GM12878 (cell line): Measurements from ENCODE around the gene CELSR1. TPM values are rescaled to one million over a fixed set of nuclear protein-coding genes. Genes with fewer than 3 reads are reported as not detected.

Source experiments
- CEBPB ChIP-seq, 2 experiments: fragments of 150-350 bp in 1 of 2; IDR thresholded peaks; 2 replicates each; pipeline ENCODE4 v1.6.1; 2012 to 2014; ENCODE audit warnings: low read depth in 2 of 2, low read length in 2 of 2, borderline replicate concordance in 1 of 2, inconsistent platforms in 1 of 2
- CREB1 ChIP-seq: IDR thresholded peaks from 2 replicates; pipeline ENCODE4 v1.6.1; 2012; ENCODE audit warnings: low read depth, mild to moderate bottlenecking, inconsistent platforms
- FOS ChIP-seq: IDR thresholded peaks from 3 replicates; pipeline ENCODE4 v1.6.1; 2011; ENCODE audit warnings: borderline replicate concordance; ENCODE audit not compliant: insufficient read length; ENCODE audit errors: extremely low read depth
- HCFC1 ChIP-seq: fragments of 150-350 bp; IDR thresholded peaks from 2 replicates; pipeline ENCODE4 v1.6.1; 2014; ENCODE audit warnings: low read length
- MTA2 ChIP-seq: fragments of 450-650 bp; IDR thresholded peaks from 2 replicates; pipeline ENCODE4 v1.6.1; 2016; ENCODE audit warnings: low read depth, mild to moderate bottlenecking, moderate library complexity
- NBN ChIP-seq: fragments of 450-650 bp; IDR thresholded peaks from 2 replicates; pipeline ENCODE4 v1.6.1; 2016
- PML ChIP-seq: IDR thresholded peaks from 2 replicates; pipeline ENCODE4 v1.6.1; 2012; ENCODE audit warnings: low read length, inconsistent platforms
- POU2F2 ChIP-seq: IDR thresholded peaks from 3 replicates; pipeline ENCODE4 v1.6.1; 2011; ENCODE audit warnings: low read depth, mild to moderate bottlenecking, low read length, borderline replicate concordance
- RAD21 ChIP-seq: IDR thresholded peaks from 2 replicates; pipeline ENCODE4 v1.6.1; 2011; ENCODE audit warnings: mild to moderate bottlenecking, low read depth, low read length, moderate library complexity; ENCODE audit not compliant: insufficient read depth
- RAD51 ChIP-seq: fragments of 450-650 bp; IDR thresholded peaks from 2 replicates; pipeline ENCODE4 v1.6.1; 2016; ENCODE audit warnings: moderate library complexity, mild to moderate bottlenecking, inconsistent platforms
- RB1 ChIP-seq: fragments of 450-650 bp; formaldehyde crosslinking; IDR thresholded peaks from 2 replicates; pipeline ENCODE4 v1.6.1; 2017; ENCODE audit warnings: mild to moderate bottlenecking, borderline replicate concordance
- SMAD1 ChIP-seq: fragments of 450-650 bp; IDR thresholded peaks from 2 replicates; pipeline ENCODE4 v1.6.1; 2018; ENCODE audit warnings: mild to moderate bottlenecking, low read depth; ENCODE audit not compliant: partially characterized antibody
- SPI1 ChIP-seq: IDR thresholded peaks from 2 replicates; pipeline ENCODE4 v1.6.1; 2011; ENCODE audit warnings: low read depth, mild to moderate bottlenecking, low read length, moderate library complexity, borderline replicate concordance; ENCODE audit not compliant: insufficient read depth
- TAF1 ChIP-seq: IDR thresholded peaks from 2 replicates; pipeline ENCODE4 v1.6.1; 2011; ENCODE audit warnings: mild to moderate bottlenecking, low read depth, low read length, borderline replicate concordance
- polyA plus RNA-seq, 11 experiments: library from polyadenylated mRNA; depleted of rRNA in 4 of 11; unstranded in 6 of 11; stranded (reverse) in 5 of 11; fragments of >200 nt; fragmentation: Nextera tagmentation in 4 of 11; fragmentation: Illumina TruSeq in 1 of 11; extraction: Ambion mirVana in 4 of 11; extraction: Trizol in 1 of 11; gene quantifications; 1 replicate in 1 of 11; 2 replicates in 10 of 11; pipeline versions ENCODE4 v1.2.1 to v1.2.3, GENCODE V29; 2011 to 2016; ENCODE audit warnings: inconsistent platforms in 2 of 11, missing spikeins in 2 of 11, low read depth in 1 of 11
- total RNA-seq, 4 experiments: library from RNA; depleted of rRNA in 3 of 4; stranded (reverse); fragments of >200 nt in 3 of 4; fragmentation: Illumina TruSeq in 1 of 4; extraction: Trizol in 1 of 4; gene quantifications; 2 replicates each; pipeline versions ENCODE4 v1.2.1 to v1.2.3, GENCODE V29; 2013 to 2021
- TF ChIP-seq, protein P1 (sequence below): fragments of 450-650 bp; IDR thresholded peaks from 2 replicates; pipeline ENCODE4 v1.6.1; 2016; ENCODE audit warnings: mild to moderate bottlenecking, moderate library complexity, borderline replicate concordance
- TF ChIP-seq, protein P2 (sequence below), 3 experiments: IDR thresholded peaks in 2 of 3; conservative IDR thresholded peaks in 1 of 3; 2 replicates each; pipeline ENCODE4 v1.5.1; 2011; ENCODE audit warnings: low read depth in 3 of 3, low read length in 3 of 3, mild to moderate bottlenecking in 3 of 3, control low read depth in 2 of 3, moderate library complexity in 2 of 3, inconsistent platforms in 1 of 3, mixed read lengths in 1 of 3; ENCODE audit not compliant: control insufficient read depth in 2 of 3, insufficient read depth in 1 of 3; ENCODE audit errors: extremely low read depth in 1 of 3
- TF ChIP-seq, protein P3 (sequence below): fragments of 450-650 bp; IDR thresholded peaks from 2 replicates; pipeline ENCODE4 v1.6.1; 2017; ENCODE audit warnings: mild to moderate bottlenecking
- TF ChIP-seq, protein P4 (sequence below): fragments of 450-650 bp; IDR thresholded peaks from 2 replicates; pipeline ENCODE4 v1.6.1; 2017; ENCODE audit warnings: mild to moderate bottlenecking, moderate library complexity

Gene CELSR1
- total and polyA plus RNA-seq, 10 of the 15 experiments (the other 5 are each of a cell fraction or from before 2014, with no cell fraction given), result 0.05 to 1.7 (median 0.35) TPM; not detected in 2

DNA sequence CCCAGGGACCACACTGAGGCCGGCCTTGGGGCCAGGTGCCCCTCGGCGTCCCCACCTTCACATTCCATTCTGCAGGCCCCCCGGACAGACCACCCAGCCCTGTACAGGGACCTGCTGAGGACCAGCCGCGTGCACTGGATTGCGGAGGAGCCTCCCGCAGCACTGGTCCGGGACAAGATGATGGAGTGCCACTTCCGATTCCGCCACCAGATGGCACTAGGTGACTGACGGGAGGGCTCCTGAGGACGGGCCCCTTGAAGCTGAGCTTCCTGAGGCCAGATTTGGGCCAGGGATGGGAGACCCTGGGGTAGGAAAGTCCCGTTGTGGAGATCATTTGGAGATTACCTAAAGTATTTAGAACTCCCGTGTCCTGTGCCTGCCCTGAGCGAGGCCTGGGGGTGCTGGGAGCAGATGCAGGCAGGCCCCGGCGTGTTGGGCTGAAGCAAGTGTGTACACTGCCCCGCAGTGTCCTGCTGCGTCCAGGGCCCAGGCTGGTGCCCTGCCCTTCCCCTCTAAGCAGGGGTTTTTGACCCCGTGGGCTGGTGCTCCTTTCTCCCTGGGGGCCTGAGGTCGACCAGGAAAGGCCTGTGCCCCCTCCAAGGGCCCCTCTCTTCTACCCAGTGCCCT, 181.9 kb downstream of the CELSR1 start (continued):
- no peak for TF ChIP-seq TAF1
- TF ChIP-seq FOS, result no peak
- no peak for TF ChIP-seq MTA2
- peak; percentile 18; the same call in 1 of the 3 replicates for TF ChIP-seq POU2F2
- no peak for TF ChIP-seq SMAD1
- TF ChIP-seq RAD51, result no peak
- TF ChIP-seq, protein P1, sequence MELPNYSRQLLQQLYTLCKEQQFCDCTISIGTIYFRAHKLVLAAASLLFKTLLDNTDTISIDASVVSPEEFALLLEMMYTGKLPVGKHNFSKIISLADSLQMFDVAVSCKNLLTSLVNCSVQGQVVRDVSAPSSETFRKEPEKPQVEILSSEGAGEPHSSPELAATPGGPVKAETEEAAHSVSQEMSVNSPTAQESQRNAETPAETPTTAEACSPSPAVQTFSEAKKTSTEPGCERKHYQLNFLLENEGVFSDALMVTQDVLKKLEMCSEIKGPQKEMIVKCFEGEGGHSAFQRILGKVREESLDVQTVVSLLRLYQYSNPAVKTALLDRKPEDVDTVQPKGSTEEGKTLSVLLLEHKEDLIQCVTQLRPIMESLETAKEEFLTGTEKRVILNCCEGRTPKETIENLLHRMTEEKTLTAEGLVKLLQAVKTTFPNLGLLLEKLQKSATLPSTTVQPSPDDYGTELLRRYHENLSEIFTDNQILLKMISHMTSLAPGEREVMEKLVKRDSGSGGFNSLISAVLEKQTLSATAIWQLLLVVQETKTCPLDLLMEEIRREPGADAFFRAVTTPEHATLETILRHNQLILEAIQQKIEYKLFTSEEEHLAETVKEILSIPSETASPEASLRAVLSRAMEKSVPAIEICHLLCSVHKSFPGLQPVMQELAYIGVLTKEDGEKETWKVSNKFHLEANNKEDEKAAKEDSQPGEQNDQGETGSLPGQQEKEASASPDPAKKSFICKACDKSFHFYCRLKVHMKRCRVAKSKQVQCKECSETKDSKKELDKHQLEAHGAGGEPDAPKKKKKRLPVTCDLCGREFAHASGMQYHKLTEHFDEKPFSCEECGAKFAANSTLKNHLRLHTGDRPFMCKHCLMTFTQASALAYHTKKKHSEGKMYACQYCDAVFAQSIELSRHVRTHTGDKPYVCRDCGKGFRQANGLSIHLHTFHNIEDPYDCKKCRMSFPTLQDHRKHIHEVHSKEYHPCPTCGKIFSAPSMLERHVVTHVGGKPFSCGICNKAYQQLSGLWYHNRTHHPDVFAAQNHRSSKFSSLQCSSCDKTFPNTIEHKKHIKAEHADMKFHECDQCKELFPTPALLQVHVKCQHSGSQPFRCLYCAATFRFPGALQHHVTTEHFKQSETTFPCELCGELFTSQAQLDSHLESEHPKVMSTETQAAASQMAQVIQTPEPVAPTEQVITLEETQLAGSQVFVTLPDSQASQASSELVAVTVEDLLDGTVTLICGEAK, result no peak
- no peak for TF ChIP-seq NBN
- TF ChIP-seq RB1, result no peak
- TF ChIP-seq CREB1, result no peak
- TF ChIP-seq RAD21, result peak; percentile 71
- TF ChIP-seq PML, result no peak
- TF ChIP-seq, protein P2, sequence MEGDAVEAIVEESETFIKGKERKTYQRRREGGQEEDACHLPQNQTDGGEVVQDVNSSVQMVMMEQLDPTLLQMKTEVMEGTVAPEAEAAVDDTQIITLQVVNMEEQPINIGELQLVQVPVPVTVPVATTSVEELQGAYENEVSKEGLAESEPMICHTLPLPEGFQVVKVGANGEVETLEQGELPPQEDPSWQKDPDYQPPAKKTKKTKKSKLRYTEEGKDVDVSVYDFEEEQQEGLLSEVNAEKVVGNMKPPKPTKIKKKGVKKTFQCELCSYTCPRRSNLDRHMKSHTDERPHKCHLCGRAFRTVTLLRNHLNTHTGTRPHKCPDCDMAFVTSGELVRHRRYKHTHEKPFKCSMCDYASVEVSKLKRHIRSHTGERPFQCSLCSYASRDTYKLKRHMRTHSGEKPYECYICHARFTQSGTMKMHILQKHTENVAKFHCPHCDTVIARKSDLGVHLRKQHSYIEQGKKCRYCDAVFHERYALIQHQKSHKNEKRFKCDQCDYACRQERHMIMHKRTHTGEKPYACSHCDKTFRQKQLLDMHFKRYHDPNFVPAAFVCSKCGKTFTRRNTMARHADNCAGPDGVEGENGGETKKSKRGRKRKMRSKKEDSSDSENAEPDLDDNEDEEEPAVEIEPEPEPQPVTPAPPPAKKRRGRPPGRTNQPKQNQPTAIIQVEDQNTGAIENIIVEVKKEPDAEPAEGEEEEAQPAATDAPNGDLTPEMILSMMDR (IDR thresholded peaks at IDR 0.05 in 2 of 3, conservative IDR thresholded peaks at IDR 0.05 in 1 of 3; ENCODE audit: control insufficient read depth in 2 of 3, extremely low read depth in 1 of 3, insufficient read depth in 1 of 3, low read depth in 3 of 3, low read length in 3 of 3), result peak; percentile 73 to 89 (median 74)
- TF ChIP-seq HCFC1, result no peak
- no peak for TF ChIP-seq SPI1
- TF ChIP-seq CEBPB (IDR thresholded peaks at IDR 0.05; ENCODE audit: borderline replicate concordance in 1 of 2, low read depth in 2 of 2, low read length in 2 of 2), result no peak
- TF ChIP-seq, protein P3, sequence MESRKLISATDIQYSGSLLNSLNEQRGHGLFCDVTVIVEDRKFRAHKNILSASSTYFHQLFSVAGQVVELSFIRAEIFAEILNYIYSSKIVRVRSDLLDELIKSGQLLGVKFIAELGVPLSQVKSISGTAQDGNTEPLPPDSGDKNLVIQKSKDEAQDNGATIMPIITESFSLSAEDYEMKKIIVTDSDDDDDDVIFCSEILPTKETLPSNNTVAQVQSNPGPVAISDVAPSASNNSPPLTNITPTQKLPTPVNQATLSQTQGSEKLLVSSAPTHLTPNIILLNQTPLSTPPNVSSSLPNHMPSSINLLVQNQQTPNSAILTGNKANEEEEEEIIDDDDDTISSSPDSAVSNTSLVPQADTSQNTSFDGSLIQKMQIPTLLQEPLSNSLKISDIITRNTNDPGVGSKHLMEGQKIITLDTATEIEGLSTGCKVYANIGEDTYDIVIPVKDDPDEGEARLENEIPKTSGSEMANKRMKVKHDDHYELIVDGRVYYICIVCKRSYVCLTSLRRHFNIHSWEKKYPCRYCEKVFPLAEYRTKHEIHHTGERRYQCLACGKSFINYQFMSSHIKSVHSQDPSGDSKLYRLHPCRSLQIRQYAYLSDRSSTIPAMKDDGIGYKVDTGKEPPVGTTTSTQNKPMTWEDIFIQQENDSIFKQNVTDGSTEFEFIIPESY, result peak; percentile 39; the same call in 1 of the 2 replicates
- TF ChIP-seq, protein P4, sequence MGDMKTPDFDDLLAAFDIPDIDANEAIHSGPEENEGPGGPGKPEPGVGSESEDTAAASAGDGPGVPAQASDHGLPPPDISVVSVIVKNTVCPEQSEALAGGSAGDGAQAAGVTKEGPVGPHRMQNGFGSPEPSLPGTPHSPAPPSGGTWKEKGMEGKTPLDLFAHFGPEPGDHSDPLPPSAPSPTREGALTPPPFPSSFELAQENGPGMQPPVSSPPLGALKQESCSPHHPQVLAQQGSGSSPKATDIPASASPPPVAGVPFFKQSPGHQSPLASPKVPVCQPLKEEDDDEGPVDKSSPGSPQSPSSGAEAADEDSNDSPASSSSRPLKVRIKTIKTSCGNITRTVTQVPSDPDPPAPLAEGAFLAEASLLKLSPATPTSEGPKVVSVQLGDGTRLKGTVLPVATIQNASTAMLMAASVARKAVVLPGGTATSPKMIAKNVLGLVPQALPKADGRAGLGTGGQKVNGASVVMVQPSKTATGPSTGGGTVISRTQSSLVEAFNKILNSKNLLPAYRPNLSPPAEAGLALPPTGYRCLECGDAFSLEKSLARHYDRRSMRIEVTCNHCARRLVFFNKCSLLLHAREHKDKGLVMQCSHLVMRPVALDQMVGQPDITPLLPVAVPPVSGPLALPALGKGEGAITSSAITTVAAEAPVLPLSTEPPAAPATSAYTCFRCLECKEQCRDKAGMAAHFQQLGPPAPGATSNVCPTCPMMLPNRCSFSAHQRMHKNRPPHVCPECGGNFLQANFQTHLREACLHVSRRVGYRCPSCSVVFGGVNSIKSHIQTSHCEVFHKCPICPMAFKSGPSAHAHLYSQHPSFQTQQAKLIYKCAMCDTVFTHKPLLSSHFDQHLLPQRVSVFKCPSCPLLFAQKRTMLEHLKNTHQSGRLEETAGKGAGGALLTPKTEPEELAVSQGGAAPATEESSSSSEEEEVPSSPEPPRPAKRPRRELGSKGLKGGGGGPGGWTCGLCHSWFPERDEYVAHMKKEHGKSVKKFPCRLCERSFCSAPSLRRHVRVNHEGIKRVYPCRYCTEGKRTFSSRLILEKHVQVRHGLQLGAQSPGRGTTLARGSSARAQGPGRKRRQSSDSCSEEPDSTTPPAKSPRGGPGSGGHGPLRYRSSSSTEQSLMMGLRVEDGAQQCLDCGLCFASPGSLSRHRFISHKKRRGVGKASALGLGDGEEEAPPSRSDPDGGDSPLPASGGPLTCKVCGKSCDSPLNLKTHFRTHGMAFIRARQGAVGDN, result no peak
